IPS-15b (cell line): ENCODE results near the gene NCKAP5.
"Not testable (repeated sequence)": the region's sequence is repeated elsewhere in the genome, so short reads cannot be mapped to it uniquely, and the experiment has no call there.

ENCODE experiments used
- H3K27me3 ChIP-seq: one replicate; pipeline ENCODE4 v1.6.1; 2013; ENCODE audit warnings: low read length; ENCODE audit not compliant: control insufficient read depth, insufficient read depth
- H3K36me3 ChIP-seq: one replicate; pipeline ENCODE4 v1.6.1; 2013; ENCODE audit warnings: low read length; ENCODE audit not compliant: control insufficient read depth, insufficient read depth
- H3K4me1 ChIP-seq: one replicate; pipeline ENCODE4 v1.6.1; 2013; ENCODE audit warnings: mild to moderate bottlenecking, low read length; ENCODE audit not compliant: control insufficient read depth, insufficient read depth
- H3K4me3 ChIP-seq: one replicate; pipeline ENCODE4 v1.5.1; 2013; ENCODE audit warnings: low read depth, low read length
- H3K9ac ChIP-seq: one replicate; pipeline ENCODE4 v1.6.1; 2013; ENCODE audit warnings: low read depth, mild to moderate bottlenecking, low read length
- H3K9me3 ChIP-seq: one replicate; pipeline ENCODE4 v1.6.1; 2013; ENCODE audit warnings: mild to moderate bottlenecking, low read length; ENCODE audit not compliant: control insufficient read depth, insufficient read depth

The NCKAP5 gene

DNA sequence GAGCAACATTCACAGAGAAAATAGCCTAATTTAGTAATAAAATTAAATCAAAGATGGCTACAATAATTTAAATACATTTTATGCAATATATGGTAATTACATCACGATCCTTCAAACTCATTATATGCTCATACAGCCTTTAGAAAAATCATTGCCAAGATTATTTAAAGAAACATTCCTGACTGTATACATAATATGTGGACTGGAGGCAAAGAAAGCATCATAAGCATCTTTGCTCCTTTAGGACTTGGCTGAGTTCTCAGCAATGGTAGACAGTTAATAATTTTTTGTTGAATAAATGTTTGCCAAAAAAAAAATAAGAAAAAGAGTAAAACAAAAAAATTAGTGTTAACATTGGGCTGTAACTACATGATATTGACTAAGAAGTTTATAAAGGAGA lies 26.9 kb downstream of the NCKAP5 start:
- Histone ChIP-seq H3K4me3 (no peak overlapping the region), H3K27me3 (no peaks in the 10 kb centered on the region), H3K36me3 (no peaks in the 10 kb centered on the region), H3K4me1 (no peaks in the 10 kb centered on the region), H3K9me3 (no peaks in the 10 kb centered on the region), H3K9ac (no peak overlapping the region)

DNA sequence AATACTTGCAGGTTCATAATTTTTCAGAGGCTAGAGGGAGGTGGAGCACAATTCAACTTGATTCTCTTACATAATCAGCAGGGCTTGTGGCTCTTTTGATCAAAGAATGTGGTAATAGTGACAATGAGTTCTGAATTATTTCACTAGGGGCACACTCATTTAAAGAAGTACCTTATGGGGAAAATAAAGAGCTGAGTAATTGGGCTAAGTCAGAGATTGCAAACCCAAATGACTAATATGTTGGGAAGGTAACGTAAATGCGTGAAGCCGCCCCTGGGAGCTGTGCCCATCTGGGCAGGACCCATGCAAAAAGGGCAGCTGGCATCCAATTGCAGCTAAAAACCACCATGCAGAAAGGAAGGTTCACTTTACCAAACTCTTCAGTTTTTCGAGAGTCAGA lies 35.3 kb downstream of the NCKAP5 start:
- H3K4me3 ChIP-seq = no peak overlapping the region

GRCh38 chr2:133531382-133531781 lies 36.9 kb downstream of the NCKAP5 start:
- Histone ChIP-seq H3K9ac (no peak overlapping the region), H3K27me3 (peaks cover 2% of the 10 kb centered on the region), H3K36me3 (no peaks in the 10 kb centered on the region), H3K9me3 (no peaks in the 10 kb centered on the region), H3K4me3 (no peak overlapping the region), H3K4me1 (no peaks in the 10 kb centered on the region)

More for the DNA sequence above, 35.3 kb downstream of the NCKAP5 start:
- no peaks in the 10 kb centered on the region for H3K4me1 ChIP-seq
- H3K9me3 ChIP-seq = no peaks in the 10 kb centered on the region
- no peaks in the 10 kb centered on the region for H3K36me3 ChIP-seq
- no peak overlapping the region for H3K9ac ChIP-seq
- no peaks in the 10 kb centered on the region for H3K27me3 ChIP-seq

GRCh38 chr2:133530645-133531044 lies 37.6 kb downstream of the NCKAP5 start:
- Histone ChIP-seq H3K9ac (no peak overlapping the region), H3K9me3 (no peaks in the 10 kb centered on the region), H3K27me3 (peaks cover 4% of the 10 kb centered on the region), H3K36me3 (no peaks in the 10 kb centered on the region), H3K4me3 (no peak overlapping the region), H3K4me1 (no peaks in the 10 kb centered on the region)

DNA sequence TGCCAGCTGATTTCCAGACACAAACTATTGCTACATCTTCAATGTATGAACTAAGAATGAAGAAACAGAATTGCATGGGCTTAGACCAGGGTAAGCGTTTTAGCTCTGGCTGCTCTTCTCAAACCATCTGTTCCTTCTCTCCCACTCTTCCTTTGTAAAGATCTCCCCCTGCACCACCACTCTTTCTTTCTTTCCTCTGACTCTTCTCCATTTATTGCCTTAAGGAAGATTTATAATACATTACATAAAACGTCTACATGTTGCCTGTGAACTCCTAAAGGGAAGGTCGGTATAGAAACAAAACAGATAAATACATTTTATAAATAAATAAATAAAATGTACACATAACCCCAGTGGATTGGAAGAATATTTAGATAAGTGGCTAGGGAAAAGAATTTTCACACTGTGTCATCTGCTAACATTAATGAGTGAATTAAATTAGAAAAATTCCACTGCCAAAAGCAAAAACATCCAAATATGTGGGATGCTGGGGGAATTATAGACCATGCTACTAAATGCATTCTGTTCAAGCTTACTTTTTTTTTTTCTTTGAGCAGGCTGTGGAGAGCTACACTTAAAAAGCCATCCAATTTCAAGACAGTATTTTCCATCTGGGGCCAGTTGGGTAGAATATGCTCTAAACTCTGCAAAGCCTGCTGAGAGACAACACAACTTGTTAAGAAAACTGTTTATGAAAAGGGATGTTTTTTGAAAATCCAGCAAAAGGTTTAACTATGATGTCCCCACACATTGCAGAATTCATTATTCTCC lies 41.5 kb downstream of the NCKAP5 start:
- no peaks in the 10 kb centered on the region for H3K36me3 ChIP-seq
- peaks cover 7% of the 10 kb centered on the region for H3K4me1 ChIP-seq
- H3K4me3 ChIP-seq = no peak overlapping the region
- H3K27me3 ChIP-seq = peaks cover 42% of the 10 kb centered on the region
- H3K9me3 ChIP-seq = no peaks in the 10 kb centered on the region
- H3K9ac ChIP-seq = no peak overlapping the region

- H3K27me3 ChIP-seq = peaks cover 51% of the 10 kb centered on the region
- H3K9ac ChIP-seq = no peak overlapping the region
- peaks cover 7% of the 10 kb centered on the region for H3K4me1 ChIP-seq
- no peaks in the 10 kb centered on the region for H3K36me3 ChIP-seq
- no peak overlapping the region for H3K4me3 ChIP-seq
- no peaks in the 10 kb centered on the region for H3K9me3 ChIP-seq
These were observed 42.4 kb downstream of the NCKAP5 start for GRCh38 chr2:133525613-133526529.

GRCh38 chr2:133525090-133525489 lies 43.2 kb downstream of the NCKAP5 start:
- Histone ChIP-seq H3K4me1 (peaks cover 7% of the 10 kb centered on the region), H3K9ac (no peak overlapping the region), H3K4me3 (no peak overlapping the region), H3K27me3 (peaks cover 59% of the 10 kb centered on the region), H3K9me3 (no peaks in the 10 kb centered on the region), H3K36me3 (no peaks in the 10 kb centered on the region)

DNA sequence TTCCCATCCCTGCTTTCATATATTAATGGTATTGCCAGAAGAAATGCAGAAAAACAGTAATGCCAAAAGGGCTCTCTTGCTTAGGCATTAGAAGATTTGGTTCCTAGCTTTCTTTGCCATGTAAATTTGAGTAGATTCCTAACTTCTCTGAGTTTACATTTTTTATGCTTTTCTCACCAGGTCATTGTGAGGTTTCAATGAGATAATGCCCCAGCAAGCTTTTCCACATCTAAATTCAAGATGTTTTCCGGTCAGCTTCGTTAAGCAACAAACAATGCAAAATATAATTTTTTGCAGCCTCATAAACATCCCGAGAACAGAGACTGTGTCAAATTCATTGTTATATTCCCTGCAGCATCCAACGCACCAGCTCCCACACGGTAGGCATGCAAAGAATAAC lies 44.9 kb downstream of the NCKAP5 start:
- H3K9me3 ChIP-seq = no peaks in the 10 kb centered on the region
- H3K4me3 ChIP-seq = no peak overlapping the region
- peaks cover 60% of the 10 kb centered on the region for H3K27me3 ChIP-seq
- H3K9ac ChIP-seq = no peak overlapping the region
- no peaks in the 10 kb centered on the region for H3K36me3 ChIP-seq
- peaks cover 7% of the 10 kb centered on the region for H3K4me1 ChIP-seq

DNA sequence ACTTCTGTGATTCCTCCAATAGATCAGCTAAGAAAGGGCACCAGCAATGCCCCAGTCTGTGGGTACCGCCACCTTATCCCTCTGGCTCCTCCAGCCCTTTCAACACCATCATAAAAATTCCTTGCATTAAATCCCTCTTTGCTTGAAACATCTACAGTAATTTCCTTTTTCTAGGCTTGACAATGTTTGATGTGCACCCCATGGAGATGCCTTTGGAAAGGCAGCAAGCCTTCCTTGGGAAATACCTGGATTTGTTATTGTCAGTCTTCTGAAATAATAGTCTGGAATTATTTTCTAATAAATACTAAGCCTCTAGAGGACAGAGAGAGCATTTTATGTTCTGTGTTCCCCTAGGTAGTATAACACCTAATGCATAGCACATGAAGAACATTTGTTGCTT lies 46.1 kb downstream of the NCKAP5 start:
- Histone ChIP-seq H3K4me3 (no peak overlapping the region), H3K27me3 (peaks cover 60% of the 10 kb centered on the region), H3K36me3 (no peaks in the 10 kb centered on the region), H3K4me1 (peaks cover 7% of the 10 kb centered on the region), H3K9me3 (no peaks in the 10 kb centered on the region), H3K9ac (no peak overlapping the region)

GRCh38 chr2:133521146-133521745 lies 47.0 kb downstream of the NCKAP5 start:
- Histone ChIP-seq H3K4me3 (no peak overlapping the region), H3K4me1 (peaks cover 7% of the 10 kb centered on the region), H3K36me3 (no peaks in the 10 kb centered on the region), H3K9ac (no peak overlapping the region), H3K9me3 (no peaks in the 10 kb centered on the region), H3K27me3 (peaks cover 57% of the 10 kb centered on the region)

DNA sequence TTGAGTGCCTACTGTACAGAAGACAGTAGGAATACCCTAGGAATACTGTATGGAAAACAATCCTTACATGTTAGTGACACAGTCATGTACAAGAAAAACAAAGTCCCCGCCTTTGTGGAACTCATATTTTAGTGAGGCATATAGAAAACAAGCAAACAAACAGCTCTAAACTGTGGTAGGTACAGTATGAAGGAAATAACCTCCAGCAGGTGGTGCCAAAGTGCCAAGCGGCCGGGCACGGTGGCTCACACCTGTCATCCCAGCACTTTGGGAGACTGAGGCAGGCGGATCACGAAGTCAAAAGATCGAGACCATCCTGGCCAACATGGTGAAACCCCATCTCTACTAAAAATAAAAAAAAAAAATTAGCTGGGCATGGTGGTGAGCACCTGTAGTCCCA lies 48.6 kb downstream of the NCKAP5 start:
- peaks cover 46% of the 10 kb centered on the region for H3K27me3 ChIP-seq
- not testable (repeated sequence) for H3K4me1 ChIP-seq, H3K9ac ChIP-seq, H3K4me3 ChIP-seq, H3K36me3 ChIP-seq, H3K9me3 ChIP-seq
